Esophagus muscularis mucosa (tissue), 3 donors: ENCODE results near the gene EIF4EBP2.

Experiments
- CTCF ChIP-seq, 3 experiments: fragments of 200-600 bp in 2 of 3; fragments of 450-650 bp in 1 of 3; sonication (generic) in 2 of 3; IDR thresholded peaks; one replicate each; pipeline ENCODE4 v1.5.1; 2017 to 2019; ENCODE audit warnings: antibody characterized with exemption in 3 of 3, mild to moderate bottlenecking in 2 of 3, moderate library complexity in 1 of 3
- POLR2A ChIP-seq: fragments of 450-650 bp; IDR thresholded peaks from one replicate; pipeline ENCODE4 v1.6.1; 2017; ENCODE audit warnings: antibody characterized with exemption, moderate library complexity, mild to moderate bottlenecking, low read depth

GRCh38 chr10:70440296-70441160, 36.6 kb downstream of the EIF4EBP2 start:
- TF ChIP-seq CTCF (IDR thresholded peaks at IDR 0.05) (no peak), POLR2A (no peak)
